HL-60 (cell line): ENCODE results near the gene CDC42EP4.
"Not testable (repeated sequence)": the region's sequence is repeated elsewhere in the genome, so short reads cannot be mapped to it uniquely, and the experiment has no call there.

Experiments
- DNase-seq, 2 experiments: peaks; one replicate each; pipeline ENCODE4 v3.0.0-alpha.2; 2010 to 2020; ENCODE audit warnings: low read depth in 1 of 2, low spot score in 1 of 2
- H3K27ac ChIP-seq: fragments of 250-450 bp; sonication (Bioruptor Pico); replicated peaks from 2 replicates; pipeline ENCODE4 v1.5.1; 2020; ENCODE audit warnings: mild to moderate bottlenecking, moderate library complexity
- H3K27me3 ChIP-seq: fragments of 250-450 bp; sonication (Bioruptor Pico); 2 replicates; pipeline ENCODE4 v1.5.1; 2021; ENCODE audit warnings: mild to moderate bottlenecking, moderate library complexity; ENCODE audit not compliant: insufficient read depth, poor library complexity, severe bottlenecking
- H3K4me3 ChIP-seq: replicated peaks from 2 replicates; pipeline ENCODE4 v1.5.1; 2011; ENCODE audit warnings: mild to moderate bottlenecking, control low read depth, low read length; ENCODE audit not compliant: insufficient read depth
- CTCF ChIP-seq: IDR thresholded peaks from one replicate; pipeline ENCODE4 v1.5.1; 2011; ENCODE audit warnings: low read length, control low read depth, inconsistent platforms; ENCODE audit not compliant: insufficient read depth
- GABPA ChIP-seq: IDR thresholded peaks from 2 replicates; pipeline ENCODE4 v1.6.1; 2012; ENCODE audit warnings: low read depth
- POLR2AphosphoS5 ChIP-seq: IDR thresholded peaks from 2 replicates; pipeline ENCODE4 v1.6.1; 2012; ENCODE audit warnings: low read depth
- SPI1 ChIP-seq: IDR thresholded peaks from 2 replicates; pipeline ENCODE4 v1.6.1; 2012; ENCODE audit warnings: low read depth, mild to moderate bottlenecking, borderline replicate concordance
- TF ChIP-seq, protein P1 (sequence below): IDR thresholded peaks from 2 replicates; pipeline ENCODE4 v1.6.1; 2012; ENCODE audit warnings: low read depth; ENCODE audit not compliant: insufficient replicate concordance

The CDC42EP4 gene

GRCh38 chr17:73309727-73310596 lies 1.8 kb downstream of the CDC42EP4 start:
- H3K27ac ChIP-seq, result peak overlapping the region; percentile 82
- TF ChIP-seq POLR2AphosphoS5 (no peak), SPI1 (no peak), GABPA (no peak), CTCF (no peak)
- TF ChIP-seq, protein P1, sequence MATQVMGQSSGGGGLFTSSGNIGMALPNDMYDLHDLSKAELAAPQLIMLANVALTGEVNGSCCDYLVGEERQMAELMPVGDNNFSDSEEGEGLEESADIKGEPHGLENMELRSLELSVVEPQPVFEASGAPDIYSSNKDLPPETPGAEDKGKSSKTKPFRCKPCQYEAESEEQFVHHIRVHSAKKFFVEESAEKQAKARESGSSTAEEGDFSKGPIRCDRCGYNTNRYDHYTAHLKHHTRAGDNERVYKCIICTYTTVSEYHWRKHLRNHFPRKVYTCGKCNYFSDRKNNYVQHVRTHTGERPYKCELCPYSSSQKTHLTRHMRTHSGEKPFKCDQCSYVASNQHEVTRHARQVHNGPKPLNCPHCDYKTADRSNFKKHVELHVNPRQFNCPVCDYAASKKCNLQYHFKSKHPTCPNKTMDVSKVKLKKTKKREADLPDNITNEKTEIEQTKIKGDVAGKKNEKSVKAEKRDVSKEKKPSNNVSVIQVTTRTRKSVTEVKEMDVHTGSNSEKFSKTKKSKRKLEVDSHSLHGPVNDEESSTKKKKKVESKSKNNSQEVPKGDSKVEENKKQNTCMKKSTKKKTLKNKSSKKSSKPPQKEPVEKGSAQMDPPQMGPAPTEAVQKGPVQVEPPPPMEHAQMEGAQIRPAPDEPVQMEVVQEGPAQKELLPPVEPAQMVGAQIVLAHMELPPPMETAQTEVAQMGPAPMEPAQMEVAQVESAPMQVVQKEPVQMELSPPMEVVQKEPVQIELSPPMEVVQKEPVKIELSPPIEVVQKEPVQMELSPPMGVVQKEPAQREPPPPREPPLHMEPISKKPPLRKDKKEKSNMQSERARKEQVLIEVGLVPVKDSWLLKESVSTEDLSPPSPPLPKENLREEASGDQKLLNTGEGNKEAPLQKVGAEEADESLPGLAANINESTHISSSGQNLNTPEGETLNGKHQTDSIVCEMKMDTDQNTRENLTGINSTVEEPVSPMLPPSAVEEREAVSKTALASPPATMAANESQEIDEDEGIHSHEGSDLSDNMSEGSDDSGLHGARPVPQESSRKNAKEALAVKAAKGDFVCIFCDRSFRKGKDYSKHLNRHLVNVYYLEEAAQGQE, result no peak
- H3K27me3 ChIP-seq, result no peaks in the 10 kb centered on the region
- peak in 1 of 2 experiments; percentile 56 for DNase-seq
- H3K4me3 ChIP-seq, result peak overlapping the region; percentile 91

GRCh38 chr17:73308959-73309358 lies 2.8 kb downstream of the CDC42EP4 start:
- not testable (repeated sequence) for DNase-seq, H3K4me3 ChIP-seq, H3K27me3 ChIP-seq
- peak overlapping the region; percentile 82 for H3K27ac ChIP-seq

GRCh38 chr17:73308017-73308823 lies 3.6 kb downstream of the CDC42EP4 start:
- Histone ChIP-seq H3K27ac (peak overlapping the region; percentile 25; the same call in 1 of the 2 replicates), H3K27me3 (no peaks in the 10 kb centered on the region), H3K4me3 (0 out of 2 replicates have a peak overlapping the region, but pooled peaks have one; percentile 0)
- peak; percentile 73 to 79 for DNase-seq
- TF ChIP-seq SPI1 (no peak), CTCF (no peak), POLR2AphosphoS5 (no peak), GABPA (no peak)
- TF ChIP-seq, protein P1, result no peak

DNA sequence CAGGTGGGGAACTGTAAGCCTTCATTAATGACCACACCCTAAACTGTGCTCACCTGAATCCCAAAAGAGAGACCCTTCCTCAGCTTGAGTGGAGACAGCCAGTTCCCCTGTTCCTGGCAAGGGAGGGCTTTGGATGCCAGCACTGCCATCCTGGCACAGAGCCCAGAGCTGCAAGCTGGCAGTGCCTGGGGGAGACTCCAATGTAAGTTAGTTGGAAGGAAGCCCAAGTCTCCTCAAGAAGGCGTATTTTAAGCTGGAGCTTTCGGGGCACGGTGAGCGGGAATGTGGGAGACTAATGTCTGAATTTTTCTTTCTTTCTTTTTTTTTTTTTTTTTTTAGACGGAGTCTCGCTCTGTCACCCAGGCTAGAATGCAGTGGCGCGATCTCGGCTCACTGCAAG lies 4.7 kb downstream of the CDC42EP4 start:
- TF ChIP-seq SPI1 (no peak), CTCF (no peak), POLR2AphosphoS5 (no peak), GABPA (no peak)
- TF ChIP-seq, protein P1, result no peak
- DNase-seq, result no peak
- Histone ChIP-seq H3K27me3 (no peaks in the 10 kb centered on the region), H3K27ac (no peak overlapping the region), H3K4me3 (no peak overlapping the region)
